IMR-90 (cell line): ENCODE measurements around the gene SYNM.

ENCODE experiments used
- POLR2A ChIP-seq: IDR thresholded peaks from 2 replicates; pipeline ENCODE4 v1.6.1; 2012; ENCODE audit warnings: mild to moderate bottlenecking, low read depth, low read length
- TF ChIP-seq, protein P1 (sequence below): conservative IDR thresholded peaks from 2 replicates; pipeline ENCODE4 v1.5.1; 2012; ENCODE audit warnings: mild to moderate bottlenecking, low read depth, low read length, improper control_type of control experiment

DNA sequence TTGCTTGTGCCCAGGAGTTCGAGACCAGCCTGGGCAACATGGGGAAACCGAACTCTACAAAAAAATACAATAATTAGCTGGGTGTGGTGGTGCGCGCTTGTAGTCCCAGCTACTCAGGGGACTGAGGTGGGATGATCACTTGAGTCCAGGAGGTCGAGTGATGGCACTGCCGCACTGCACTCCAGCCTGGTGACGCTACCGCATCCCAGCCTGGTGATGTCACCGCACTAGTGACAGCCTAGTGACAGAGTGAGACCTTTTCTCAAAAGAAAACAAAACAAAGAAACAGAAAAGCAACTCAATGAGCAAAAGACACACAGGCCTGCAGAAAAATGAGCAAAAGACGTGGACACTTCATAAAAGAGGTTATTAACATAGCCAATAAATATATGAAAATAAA, 19.9 kb upstream of the SYNM start:
- TF ChIP-seq, protein P1, sequence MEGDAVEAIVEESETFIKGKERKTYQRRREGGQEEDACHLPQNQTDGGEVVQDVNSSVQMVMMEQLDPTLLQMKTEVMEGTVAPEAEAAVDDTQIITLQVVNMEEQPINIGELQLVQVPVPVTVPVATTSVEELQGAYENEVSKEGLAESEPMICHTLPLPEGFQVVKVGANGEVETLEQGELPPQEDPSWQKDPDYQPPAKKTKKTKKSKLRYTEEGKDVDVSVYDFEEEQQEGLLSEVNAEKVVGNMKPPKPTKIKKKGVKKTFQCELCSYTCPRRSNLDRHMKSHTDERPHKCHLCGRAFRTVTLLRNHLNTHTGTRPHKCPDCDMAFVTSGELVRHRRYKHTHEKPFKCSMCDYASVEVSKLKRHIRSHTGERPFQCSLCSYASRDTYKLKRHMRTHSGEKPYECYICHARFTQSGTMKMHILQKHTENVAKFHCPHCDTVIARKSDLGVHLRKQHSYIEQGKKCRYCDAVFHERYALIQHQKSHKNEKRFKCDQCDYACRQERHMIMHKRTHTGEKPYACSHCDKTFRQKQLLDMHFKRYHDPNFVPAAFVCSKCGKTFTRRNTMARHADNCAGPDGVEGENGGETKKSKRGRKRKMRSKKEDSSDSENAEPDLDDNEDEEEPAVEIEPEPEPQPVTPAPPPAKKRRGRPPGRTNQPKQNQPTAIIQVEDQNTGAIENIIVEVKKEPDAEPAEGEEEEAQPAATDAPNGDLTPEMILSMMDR = no peak
- no peak for TF ChIP-seq POLR2A
